Fibroblast of peridontal ligament (primary cell): ENCODE results near the gene DLGAP1.
"Not testable (repeated sequence)": the region's sequence is repeated elsewhere in the genome, so short reads cannot be mapped to it uniquely, and the experiment has no call there.

Experiments used
- DNase-seq: peaks from one replicate; pipeline ENCODE4 v3.0.0-alpha.2; 2010; ENCODE audit errors: extremely low read depth

DLGAP1 gene

DNA sequence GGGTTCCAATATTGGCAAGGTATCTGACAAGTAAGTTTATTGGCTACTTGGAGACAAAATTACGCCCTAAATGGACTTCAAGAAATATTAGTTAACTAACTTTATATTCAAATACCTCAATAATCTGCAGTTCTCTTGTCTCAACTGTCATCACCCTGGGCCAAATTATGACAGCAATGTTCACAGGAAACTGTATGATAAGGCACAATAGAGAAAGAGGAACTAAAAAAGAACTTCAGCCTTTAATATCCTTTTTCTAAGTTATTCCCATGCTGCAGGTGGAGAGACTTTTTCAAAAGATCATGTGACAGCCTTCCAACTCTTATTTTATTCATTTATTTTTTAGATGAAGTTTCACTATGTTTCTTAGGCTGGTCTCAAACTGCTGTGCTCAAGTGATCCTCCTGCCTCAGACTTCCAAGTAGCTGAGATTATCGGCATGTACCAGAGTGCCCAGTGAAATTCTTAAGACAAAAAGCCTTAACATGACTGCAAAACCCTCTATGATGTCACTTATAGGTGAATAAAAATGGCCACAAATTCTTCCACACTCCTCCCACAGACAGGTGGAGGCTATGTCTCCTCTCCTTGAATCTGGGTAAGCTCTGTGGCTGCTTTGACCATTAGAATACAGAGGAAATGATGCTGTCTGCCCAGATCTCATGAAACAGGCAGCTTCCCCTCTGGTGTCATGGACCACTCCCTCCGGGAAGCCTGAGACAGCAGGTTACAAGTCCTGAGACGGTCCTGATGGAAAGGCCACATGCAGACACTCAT is 794.2 kb downstream of the DLGAP1 start:
- no peak for DNase-seq

- DNase-seq = no peak
Observed at GRCh38 chr18:3658529-3658928, 796.6 kb downstream of the DLGAP1 start.

DNA sequence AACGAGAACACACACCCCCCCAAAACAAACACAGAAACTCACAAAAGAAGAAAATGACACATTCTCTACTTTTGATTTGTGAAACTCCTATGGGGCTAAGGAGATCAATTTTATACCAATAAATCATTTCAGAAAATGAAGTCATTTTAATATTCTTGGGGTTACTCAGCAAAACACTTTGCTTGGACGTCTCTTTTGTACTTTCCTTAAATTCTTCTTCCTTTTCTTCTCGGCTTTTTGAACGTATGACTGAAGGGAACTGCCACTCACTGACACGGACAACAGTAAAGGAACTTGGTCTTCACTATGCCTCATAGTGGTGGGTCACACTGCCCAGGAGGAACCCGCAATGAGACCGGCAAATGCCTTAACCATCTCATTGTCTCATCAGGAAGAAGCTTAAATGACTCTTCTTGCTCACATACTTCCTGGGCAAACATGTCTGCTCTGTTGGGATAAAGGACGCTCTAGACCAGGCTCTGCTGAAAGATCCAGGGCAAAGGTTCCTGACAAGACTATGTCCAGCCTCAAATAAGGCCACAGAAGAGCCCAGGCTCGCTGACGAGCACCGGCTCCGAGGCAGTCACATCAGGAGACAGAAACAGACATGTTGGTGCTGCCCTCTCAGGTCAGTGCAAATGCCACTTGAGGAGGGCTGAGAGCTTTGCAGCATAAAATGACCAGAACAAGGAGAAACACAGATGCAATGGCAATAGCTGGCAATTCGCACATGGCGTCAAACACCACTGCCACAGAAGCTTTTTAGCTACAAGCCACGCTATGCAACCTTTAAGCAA is 799.7 kb downstream of the DLGAP1 start:
- DNase-seq = no peak

- DNase-seq = no peak
Observed at GRCh38 chr18:3654442-3655253, 800.5 kb downstream of the DLGAP1 start.

- DNase-seq = no peak
Observed at GRCh38 chr18:3653851-3654441, 801.2 kb downstream of the DLGAP1 start.

DNA sequence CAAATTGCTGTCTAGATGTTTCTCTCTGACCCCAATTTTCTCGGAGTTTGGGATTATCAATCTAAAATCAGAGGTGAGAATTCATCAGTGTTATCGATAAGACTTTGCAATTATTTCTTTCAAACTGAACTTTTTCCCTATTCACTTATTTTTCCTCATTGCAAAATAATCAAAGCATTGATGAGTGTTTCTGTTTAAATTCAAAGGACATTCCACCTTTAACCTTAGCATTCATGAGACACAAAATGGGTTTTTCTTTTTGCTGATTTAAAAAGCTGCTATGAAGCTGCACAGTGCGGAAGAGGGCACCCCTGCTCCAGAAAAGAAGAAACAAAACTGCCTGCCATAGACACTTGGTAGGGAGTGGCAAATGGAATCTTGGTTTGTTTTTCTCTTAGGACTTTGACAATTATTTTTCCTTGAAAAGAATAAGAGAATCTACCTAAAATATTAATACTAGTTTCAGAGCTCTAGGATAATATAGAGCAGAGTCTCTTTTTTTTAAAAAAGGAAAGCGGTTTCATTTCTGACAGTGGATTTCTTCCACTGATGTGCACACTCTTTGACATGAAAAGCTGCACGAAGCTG is 801.8 kb downstream of the DLGAP1 start:
- no peak for DNase-seq

DNA sequence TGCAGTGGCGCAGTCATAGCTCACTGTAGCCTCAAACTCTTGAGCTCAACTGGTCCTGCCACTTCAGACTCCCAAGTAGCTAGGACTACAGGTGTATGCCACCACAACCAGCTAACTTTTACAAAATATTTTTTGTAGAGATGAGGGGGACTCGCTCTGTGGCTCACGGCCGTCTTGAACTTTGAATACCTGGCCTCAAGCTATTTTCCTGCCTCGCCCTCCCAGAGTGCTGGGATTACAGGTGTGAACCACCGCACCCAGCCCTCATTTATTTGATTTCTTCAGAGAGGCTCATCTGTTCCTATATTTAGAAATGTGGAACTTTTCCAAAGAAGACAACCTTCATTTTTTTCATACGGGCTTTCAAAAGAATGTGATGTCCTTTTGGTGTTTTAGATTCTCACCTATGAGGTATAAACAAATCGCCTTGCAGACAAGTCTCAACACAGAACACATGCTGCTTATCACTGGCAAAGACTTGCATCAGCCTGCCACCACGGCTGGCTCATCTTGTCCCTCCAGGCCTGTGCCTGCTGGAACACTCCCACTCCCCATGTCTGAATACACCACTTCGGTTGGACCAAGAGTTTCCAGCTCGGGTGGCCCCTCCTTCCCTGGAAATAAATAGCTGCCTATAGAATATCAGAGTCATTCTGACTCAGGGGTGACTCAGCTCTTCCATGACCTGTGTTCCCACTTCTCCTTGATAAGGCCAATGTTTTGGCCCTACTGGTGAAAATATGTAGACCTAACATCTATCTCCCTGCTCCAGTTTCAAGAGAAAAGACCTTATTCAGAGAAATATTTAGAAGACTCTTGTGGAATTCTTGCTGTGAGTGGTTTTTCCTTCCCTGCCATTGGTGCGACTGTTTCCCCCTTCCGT is 802.5 kb downstream of the DLGAP1 start:
- DNase-seq = peak; percentile 97

DNA sequence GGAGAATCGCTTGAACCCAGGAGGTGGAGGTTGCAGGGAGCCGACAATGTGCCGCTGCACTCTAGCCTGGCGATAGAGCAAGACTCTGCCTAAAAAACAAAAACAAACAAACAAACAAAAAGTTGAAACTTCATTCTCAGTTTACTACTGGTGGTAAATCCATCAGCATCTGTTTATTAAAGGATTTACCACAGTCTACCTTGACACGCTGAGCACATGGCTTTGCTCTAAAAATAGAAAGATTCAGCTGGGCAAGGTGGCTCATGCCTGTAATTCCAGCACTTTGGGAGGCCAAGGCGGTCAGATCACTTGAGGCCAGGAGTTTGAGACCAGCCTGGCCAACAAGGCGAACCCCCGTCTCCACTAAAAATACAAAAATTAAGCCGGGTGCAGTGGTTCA is 803.8 kb downstream of the DLGAP1 start:
- DNase-seq = no peak

- not testable (repeated sequence) for DNase-seq
Observed at GRCh38 chr18:3650521-3651042, 804.5 kb downstream of the DLGAP1 start.

DNA sequence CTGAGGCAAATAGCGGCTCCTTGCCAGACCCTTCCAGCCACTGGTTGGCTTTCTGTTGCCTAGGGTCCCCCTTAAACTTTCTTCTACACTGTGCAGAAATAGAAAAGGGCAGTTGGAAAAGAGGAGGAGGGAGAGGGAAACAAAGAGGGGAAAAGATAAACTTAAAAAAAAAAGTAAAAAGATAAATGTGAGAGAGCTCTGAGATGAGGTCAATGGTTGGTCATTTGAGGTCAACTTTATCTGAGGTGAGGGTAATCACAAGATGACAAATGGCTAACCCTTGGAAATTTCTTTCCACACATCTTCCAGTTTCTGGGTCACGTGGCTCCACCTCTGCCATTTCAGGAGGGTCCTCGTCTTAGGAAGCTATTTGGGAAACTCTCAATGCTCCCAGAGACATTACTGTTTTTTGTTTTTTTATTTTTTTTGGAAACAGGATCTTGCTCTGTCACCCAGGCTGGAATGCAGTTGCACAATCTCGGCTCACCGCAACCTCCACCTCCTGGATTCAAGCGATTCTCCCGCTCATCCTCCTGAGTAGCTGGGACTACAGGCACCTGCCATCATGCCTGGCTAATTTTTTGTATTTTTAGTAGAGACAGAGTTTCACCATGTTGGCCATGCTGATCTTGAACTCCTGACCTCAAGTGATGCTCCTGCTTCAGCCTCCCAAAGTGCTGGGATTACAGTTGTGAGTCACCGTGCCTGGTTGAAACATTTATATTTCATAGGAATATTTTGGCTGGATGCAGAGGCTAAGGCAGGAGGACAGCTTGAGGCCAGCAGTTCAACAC is 805.3 kb downstream of the DLGAP1 start:
- peak; percentile 60 for DNase-seq

DNA sequence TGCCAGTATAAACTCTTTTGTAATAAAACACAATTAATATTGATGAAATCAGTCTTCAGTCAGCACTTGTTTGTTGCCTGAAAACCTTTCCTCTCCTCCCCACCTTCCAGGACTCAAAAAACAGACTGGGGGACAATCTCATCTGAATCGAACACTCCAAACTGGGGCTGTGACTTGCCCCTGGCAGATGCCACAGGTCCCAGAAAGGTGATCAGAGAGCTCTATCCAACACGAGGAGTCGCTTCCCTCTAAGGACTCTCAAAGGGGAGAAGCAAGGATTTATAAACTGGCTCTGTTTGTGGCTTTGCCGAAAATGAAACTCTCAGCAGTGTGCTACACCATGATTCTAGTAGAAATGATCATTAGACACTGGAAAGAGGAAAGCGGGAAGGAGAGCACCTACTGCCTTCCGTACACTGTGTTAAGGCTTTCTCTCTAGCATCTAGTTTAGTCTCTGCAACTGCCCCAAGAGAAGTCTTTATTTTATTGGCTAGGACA is 805.9 kb downstream of the DLGAP1 start:
- DNase-seq = peak; percentile 40

DNA sequence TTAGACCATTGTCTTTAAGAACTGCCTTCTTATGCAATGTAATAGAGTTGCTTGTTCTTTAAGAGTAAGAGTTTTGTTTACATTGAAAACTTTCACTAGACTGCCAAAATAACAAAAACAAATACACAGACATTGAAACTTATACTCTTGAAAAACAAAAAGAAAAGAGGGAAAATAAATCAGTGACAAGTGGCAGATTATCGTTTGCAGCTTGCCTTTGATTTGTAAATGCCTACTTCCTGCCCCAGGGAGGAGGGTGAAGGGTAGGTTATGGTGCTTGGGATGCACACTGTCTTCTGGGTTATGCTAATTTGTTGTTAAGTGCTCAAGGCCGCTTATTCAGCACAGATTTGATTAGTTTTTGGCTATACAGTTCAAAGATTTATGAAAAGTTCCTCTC is 806.5 kb downstream of the DLGAP1 start:
- DNase-seq = no peak

DNA sequence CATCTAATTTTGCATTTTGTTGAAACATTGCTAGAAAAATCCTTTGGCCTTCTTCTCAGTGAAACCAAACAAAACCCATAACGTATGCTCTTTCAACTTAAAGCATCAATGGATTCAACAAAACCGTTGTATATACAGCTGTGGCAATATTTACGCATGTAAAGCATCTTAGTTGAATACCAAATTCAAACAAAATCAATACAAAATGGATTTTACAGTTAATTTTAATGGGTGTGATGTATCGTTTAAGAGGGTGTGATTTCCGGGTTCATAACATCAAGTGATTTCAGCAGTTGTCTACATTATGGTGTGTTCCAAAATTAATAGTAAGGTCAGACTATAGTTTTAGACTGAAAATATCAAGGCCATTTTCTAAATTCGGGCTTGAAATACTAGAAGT is 806.9 kb downstream of the DLGAP1 start:
- DNase-seq = no peak

GRCh38 chr18:3647636-3648035 is 807.5 kb downstream of the DLGAP1 start:
- no peak for DNase-seq

- no peak for DNase-seq
Observed at GRCh38 chr18:3645384-3646156, 809.5 kb downstream of the DLGAP1 start.

- no peak for DNase-seq
Observed at GRCh38 chr18:3634250-3634939, 820.7 kb downstream of the DLGAP1 start.

GRCh38 chr18:3631887-3632286 is 823.2 kb downstream of the DLGAP1 start:
- no peak for DNase-seq

GRCh38 chr18:3626929-3627458 is 828.1 kb downstream of the DLGAP1 start:
- no peak for DNase-seq
